Keratinocyte (primary cell): Measurements from ENCODE around the gene SLC22A3. TPM values are rescaled to one million over a fixed set of nuclear protein-coding genes. Genes with fewer than 3 reads are reported as not detected.

Experiments used
- DNase-seq: peaks from one replicate; pipeline ENCODE4 v3.0.0-alpha.2; 2011; ENCODE audit warnings: low read depth, missing footprints, low spot score
- FAIRE-seq: peaks from 2 replicates; lab custom pipeline; 2011; peaks lifted over from hg19 to GRCh38; lab: Jason Lieb, UNC
- H2AFZ ChIP-seq: 2 replicates; pipeline ENCODE4 v1.6.0; 2012; ENCODE audit warnings: low read length, control low read depth, inconsistent platforms; ENCODE audit not compliant: control insufficient read depth
- H3K27ac ChIP-seq: 2 replicates; pipeline ENCODE4 v1.5.1; 2011; ENCODE audit warnings: low read length; ENCODE audit not compliant: control insufficient read depth, insufficient read depth
- H3K27me3 ChIP-seq: 3 replicates; pipeline ENCODE4 v1.6.0; 2011; ENCODE audit warnings: low read length; ENCODE audit not compliant: control insufficient read depth, insufficient read depth; ENCODE audit errors: extremely low read depth
- H3K36me3 ChIP-seq, 2 experiments: 2 replicates in 1 of 2; 3 replicates in 1 of 2; pipeline ENCODE4 v1.5.1; 2011; ENCODE audit warnings: low read length in 2 of 2, mild to moderate bottlenecking in 1 of 2; ENCODE audit not compliant: control insufficient read depth in 2 of 2, insufficient read depth in 2 of 2; ENCODE audit errors: extremely low read depth in 1 of 2
- H3K4me1 ChIP-seq: 3 replicates; pipeline ENCODE4 v1.5.1; 2011; ENCODE audit warnings: low read length; ENCODE audit not compliant: control insufficient read depth, insufficient read depth; ENCODE audit errors: extremely low read depth
- H3K4me2 ChIP-seq: 3 replicates; pipeline ENCODE4 v1.6.0; 2011; ENCODE audit warnings: low read depth, low read length; ENCODE audit not compliant: control insufficient read depth, insufficient read depth; ENCODE audit errors: extremely low read depth
- H3K4me3 ChIP-seq, 3 experiments: fragments of 200-600 bp in 1 of 3; sonication (generic) in 1 of 3; 2 replicates in 2 of 3; 3 replicates in 1 of 3; pipeline ENCODE4 v1.5.1; 2011 to 2016; ENCODE audit warnings: low read length in 3 of 3, mild to moderate bottlenecking in 3 of 3, control low read depth in 2 of 3, inconsistent platforms in 1 of 3, low read depth in 1 of 3, mixed read lengths in 1 of 3, mixed run types in 1 of 3, moderate library complexity in 1 of 3; ENCODE audit not compliant: control insufficient read depth in 2 of 3, insufficient read depth in 2 of 3; ENCODE audit errors: extremely low read depth in 1 of 3
- H3K79me2 ChIP-seq: 2 replicates; pipeline ENCODE4 v1.6.0; 2012; ENCODE audit warnings: low read length; ENCODE audit not compliant: control insufficient read depth, insufficient read depth
- H3K9ac ChIP-seq: 3 replicates; pipeline ENCODE4 v1.6.0; 2011; ENCODE audit warnings: low read length; ENCODE audit not compliant: control insufficient read depth, insufficient read depth; ENCODE audit errors: extremely low read depth
- H3K9me1 ChIP-seq: 3 replicates; pipeline ENCODE4 v1.6.0; 2011; ENCODE audit warnings: low read length; ENCODE audit not compliant: control insufficient read depth, insufficient read depth; ENCODE audit errors: extremely low read depth
- H3K9me3 ChIP-seq: 2 replicates; pipeline ENCODE4 v1.5.1; 2012; ENCODE audit warnings: low read depth, low read length; ENCODE audit not compliant: control insufficient read depth
- H4K20me1 ChIP-seq: 3 replicates; pipeline ENCODE4 v1.6.0; 2011; ENCODE audit warnings: low read length; ENCODE audit not compliant: control insufficient read depth, insufficient read depth; ENCODE audit errors: extremely low read depth
- EZH2 ChIP-seq: IDR thresholded peaks from one replicate; pipeline ENCODE4 v1.6.1; 2012; ENCODE audit warnings: inconsistent platforms, mild to moderate bottlenecking, low read length, moderate library complexity
- dilution Hi-C: fragments of 300-500 bp; cut with MboI; formaldehyde crosslinking; loops from one replicate; pipeline ENCODE4 v1.7.0; 2020; ENCODE audit warnings: low sequenced_read_pairs; ENCODE audit not compliant: extremely low pct_ligation_motif_present
- polyA plus RNA-seq, 5 experiments: library from polyadenylated mRNA; depleted of rRNA in 3 of 5; stranded (reverse) in 3 of 5; stranded (forward) in 1 of 5; unstranded in 1 of 5; fragments of >200 nt; gene quantifications; 1 replicate in 1 of 5; 2 replicates in 3 of 5; 3 replicates in 1 of 5; pipeline versions ENCODE4 v1.2.1 to v1.2.3, GENCODE V29; 2011 to 2012; ENCODE audit warnings: missing spikeins in 2 of 5, low read depth in 1 of 5, low replicate concordance in 1 of 5
- TF ChIP-seq, protein P1 (sequence below), 3 experiments: IDR thresholded peaks in 1 of 3; conservative IDR thresholded peaks in 1 of 3; optimal IDR thresholded peaks in 1 of 3; 2 replicates in 2 of 3; 3 replicates in 1 of 3; pipeline versions ENCODE3 to v1.5.1; 2011; ENCODE audit warnings: low read length in 3 of 3, mild to moderate bottlenecking in 3 of 3, moderate library complexity in 2 of 3, control low read depth in 1 of 3, inconsistent platforms in 1 of 3; ENCODE audit not compliant: insufficient read depth in 2 of 3; ENCODE audit errors: extremely low read depth in 1 of 3

SLC22A3 gene
- polyA plus RNA-seq, 1 donor (not counting 4 experiments of a cell fraction or from before 2014, with no cell fraction given) = 1.8 TPM

- peak overlapping the region; percentile 38 for H3K9ac ChIP-seq
- TF ChIP-seq, protein P1, sequence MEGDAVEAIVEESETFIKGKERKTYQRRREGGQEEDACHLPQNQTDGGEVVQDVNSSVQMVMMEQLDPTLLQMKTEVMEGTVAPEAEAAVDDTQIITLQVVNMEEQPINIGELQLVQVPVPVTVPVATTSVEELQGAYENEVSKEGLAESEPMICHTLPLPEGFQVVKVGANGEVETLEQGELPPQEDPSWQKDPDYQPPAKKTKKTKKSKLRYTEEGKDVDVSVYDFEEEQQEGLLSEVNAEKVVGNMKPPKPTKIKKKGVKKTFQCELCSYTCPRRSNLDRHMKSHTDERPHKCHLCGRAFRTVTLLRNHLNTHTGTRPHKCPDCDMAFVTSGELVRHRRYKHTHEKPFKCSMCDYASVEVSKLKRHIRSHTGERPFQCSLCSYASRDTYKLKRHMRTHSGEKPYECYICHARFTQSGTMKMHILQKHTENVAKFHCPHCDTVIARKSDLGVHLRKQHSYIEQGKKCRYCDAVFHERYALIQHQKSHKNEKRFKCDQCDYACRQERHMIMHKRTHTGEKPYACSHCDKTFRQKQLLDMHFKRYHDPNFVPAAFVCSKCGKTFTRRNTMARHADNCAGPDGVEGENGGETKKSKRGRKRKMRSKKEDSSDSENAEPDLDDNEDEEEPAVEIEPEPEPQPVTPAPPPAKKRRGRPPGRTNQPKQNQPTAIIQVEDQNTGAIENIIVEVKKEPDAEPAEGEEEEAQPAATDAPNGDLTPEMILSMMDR (optimal IDR thresholded peaks at IDR 0.05 in 1 of 3, IDR thresholded peaks at IDR 0.05 in 1 of 3, conservative IDR thresholded peaks at IDR 0.05 in 1 of 3; ENCODE audit: extremely low read depth in 1 of 3, insufficient read depth in 2 of 3, low read length in 3 of 3) = peak; percentile 58 to 60 (median 58)
- TF ChIP-seq EZH2 = no peak
- no peaks in the 10 kb centered on the region for H3K36me3 ChIP-seq
- no peak overlapping the region for H2AFZ ChIP-seq
- peaks cover 55% of the 10 kb centered on the region for H3K4me1 ChIP-seq
- H3K4me2 ChIP-seq = peak overlapping the region; percentile 62
- dilution Hi-C loops = no loop called here
- no peak overlapping the region for H3K4me3 ChIP-seq
- FAIRE-seq (peak; percentile 93), DNase-seq (peak; percentile 92)
- no peaks in the 10 kb centered on the region for H3K9me1 ChIP-seq
- no peaks in the 10 kb centered on the region for H3K9me3 ChIP-seq
- no peaks in the 10 kb centered on the region for H4K20me1 ChIP-seq
- peak overlapping the region; percentile 65 for H3K27ac ChIP-seq
- no peaks in the 10 kb centered on the region for H3K27me3 ChIP-seq
- no peaks in the 10 kb centered on the region for H3K79me2 ChIP-seq
Observed at GRCh38 chr6:160386869-160387530, 38.8 kb downstream of the SLC22A3 start.

DNA sequence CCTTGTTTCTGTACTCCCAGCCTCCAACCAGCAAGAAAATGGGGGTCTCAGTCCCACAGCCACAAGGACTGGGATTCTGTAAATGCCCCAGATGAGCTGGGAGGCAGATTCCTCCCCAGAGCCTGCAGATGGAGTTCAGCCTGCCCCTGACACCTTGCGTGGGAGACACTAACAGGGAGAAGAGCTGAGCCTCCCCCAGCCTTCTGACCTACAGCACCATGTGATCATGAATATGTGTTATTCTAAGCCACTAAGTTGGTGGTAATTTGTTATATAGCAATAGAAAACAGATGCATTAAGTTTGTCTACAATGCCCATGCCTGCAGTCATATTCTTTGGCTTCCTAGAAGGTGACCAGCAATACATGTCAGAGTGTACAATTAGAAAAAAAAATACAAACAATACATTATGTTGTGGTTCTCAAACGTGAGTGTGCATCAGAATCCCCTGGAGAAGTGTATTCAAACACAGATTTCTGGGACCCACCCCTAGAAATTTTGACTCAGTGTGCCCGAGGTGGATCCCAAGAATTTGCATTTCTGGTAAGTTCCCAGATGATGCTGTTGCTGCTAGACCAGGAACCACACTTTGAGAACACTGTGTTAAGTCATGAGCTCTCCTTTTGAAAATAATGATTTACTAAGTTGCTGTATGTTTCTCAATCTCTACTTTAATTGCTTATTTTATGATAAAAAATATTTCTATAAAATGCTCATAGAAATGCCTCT is 39.9 kb downstream of the SLC22A3 start:
- TF ChIP-seq, protein P1 (optimal IDR thresholded peaks at IDR 0.05 in 1 of 3, IDR thresholded peaks at IDR 0.05 in 1 of 3, conservative IDR thresholded peaks at IDR 0.05 in 1 of 3; ENCODE audit: extremely low read depth in 1 of 3, insufficient read depth in 2 of 3, low read length in 3 of 3) = no peak
- no peak for TF ChIP-seq EZH2
- no peaks in the 10 kb centered on the region for H3K79me2 ChIP-seq
- H3K27ac ChIP-seq = peak overlapping the region; percentile 65
- DNase-seq (no peak), FAIRE-seq (peak; percentile 17)
- H3K27me3 ChIP-seq = no peaks in the 10 kb centered on the region
- no peaks in the 10 kb centered on the region for H3K36me3 ChIP-seq
- peak overlapping the region; percentile 62 for H3K4me2 ChIP-seq
- H2AFZ ChIP-seq = no peak overlapping the region
- peaks cover 60% of the 10 kb centered on the region for H3K4me1 ChIP-seq
- H3K4me3 ChIP-seq = no peak overlapping the region
- no peaks in the 10 kb centered on the region for H3K9me1 ChIP-seq
- H3K9me3 ChIP-seq = no peaks in the 10 kb centered on the region
- dilution Hi-C loops = no loop called here
- H3K9ac ChIP-seq = peak overlapping the region; percentile 38
- no peaks in the 10 kb centered on the region for H4K20me1 ChIP-seq
